Measurements from ENCODE around the gene TMEM125.

DNA sequence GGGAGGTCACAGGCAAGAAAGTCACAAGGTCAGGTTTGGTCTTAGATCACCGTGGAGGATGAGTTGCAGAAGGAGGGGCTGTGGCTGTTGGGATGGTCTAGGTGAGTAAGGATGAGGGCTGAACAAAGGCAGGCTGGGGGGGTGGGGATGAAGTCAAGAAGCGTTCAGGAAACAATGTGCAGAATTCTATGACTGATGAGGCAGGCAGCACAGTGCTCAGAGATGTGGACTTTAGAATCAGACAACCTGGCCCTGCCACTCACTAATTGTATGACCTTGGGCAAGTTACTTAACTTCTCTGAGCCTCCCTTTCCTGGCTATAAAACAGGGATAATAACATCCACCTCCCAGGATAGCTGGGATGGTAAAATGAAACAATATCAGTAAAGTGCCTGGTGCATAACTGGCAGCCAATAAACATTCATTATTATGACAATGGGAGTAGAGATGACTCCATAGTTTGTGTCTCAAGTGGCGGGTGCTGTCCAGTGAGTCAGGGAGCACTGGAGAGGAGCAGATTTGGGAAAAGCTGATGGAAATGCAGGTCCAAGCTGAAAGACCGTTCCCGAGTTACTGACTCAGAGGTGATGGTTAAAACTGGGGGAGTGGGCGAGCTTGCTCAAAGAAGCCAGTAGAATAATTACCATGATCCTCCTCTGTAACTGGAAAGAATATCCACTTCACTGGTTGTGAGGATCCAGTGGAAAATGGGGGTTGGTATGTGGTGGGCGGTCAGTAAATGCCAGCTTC, 33.1 kb downstream of the TMEM125 start:
- TF ChIP-seq, protein P1, sequence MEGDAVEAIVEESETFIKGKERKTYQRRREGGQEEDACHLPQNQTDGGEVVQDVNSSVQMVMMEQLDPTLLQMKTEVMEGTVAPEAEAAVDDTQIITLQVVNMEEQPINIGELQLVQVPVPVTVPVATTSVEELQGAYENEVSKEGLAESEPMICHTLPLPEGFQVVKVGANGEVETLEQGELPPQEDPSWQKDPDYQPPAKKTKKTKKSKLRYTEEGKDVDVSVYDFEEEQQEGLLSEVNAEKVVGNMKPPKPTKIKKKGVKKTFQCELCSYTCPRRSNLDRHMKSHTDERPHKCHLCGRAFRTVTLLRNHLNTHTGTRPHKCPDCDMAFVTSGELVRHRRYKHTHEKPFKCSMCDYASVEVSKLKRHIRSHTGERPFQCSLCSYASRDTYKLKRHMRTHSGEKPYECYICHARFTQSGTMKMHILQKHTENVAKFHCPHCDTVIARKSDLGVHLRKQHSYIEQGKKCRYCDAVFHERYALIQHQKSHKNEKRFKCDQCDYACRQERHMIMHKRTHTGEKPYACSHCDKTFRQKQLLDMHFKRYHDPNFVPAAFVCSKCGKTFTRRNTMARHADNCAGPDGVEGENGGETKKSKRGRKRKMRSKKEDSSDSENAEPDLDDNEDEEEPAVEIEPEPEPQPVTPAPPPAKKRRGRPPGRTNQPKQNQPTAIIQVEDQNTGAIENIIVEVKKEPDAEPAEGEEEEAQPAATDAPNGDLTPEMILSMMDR (IDR thresholded peaks at IDR 0.05): no peak
- TF ChIP-seq POLR2A (IDR thresholded peaks at IDR 0.05): no peak

All from tibial nerve (tissue), 3 donors.